ENCODE data around the gene CA10. TPM values are rescaled to one million over a fixed set of nuclear protein-coding genes. Genes with fewer than 3 reads are reported as not detected.

CA10 gene
- total and polyA plus RNA-seq, 9 of the 15 experiments (the other 6 are each of a cell fraction or from before 2014, with no cell fraction given) = not detected

GRCh38 chr17:51701501-51701900 is 457.0 kb downstream of the CA10 start:
- FAIRE-seq (no peak), ATAC-seq (no peak), DNase-seq (ENCODE audit: extremely low read depth in 1 of 4, low spot score in 3 of 4) (no peak)
- no peaks in the 10 kb centered on the region for H3K79me2 ChIP-seq (ENCODE audit: control insufficient read depth, insufficient read depth, low read length)
- H3K9ac ChIP-seq (ENCODE audit: insufficient read depth in 1 of 2, low read depth in 2 of 2, low read length in 2 of 2) = no peak overlapping the region
- H4K20me1 ChIP-seq (replicated peaks; ENCODE audit: control insufficient read depth, insufficient read depth, low read length) = no peaks in the 10 kb centered on the region
- no peaks in the 10 kb centered on the region for H3K4me1 ChIP-seq (replicated peaks in 1 of 2; ENCODE audit: control insufficient read depth in 2 of 2, insufficient read depth in 2 of 2, low read length in 2 of 2)
- H3K4me2 ChIP-seq (ENCODE audit: insufficient read depth, low read length) = no peak overlapping the region
- H3K9me1 ChIP-seq (ENCODE audit: control insufficient read depth, insufficient read depth, low read length) = no peaks in the 10 kb centered on the region
- WGBS (ENCODE audit: insufficient coverage, low coverage, missing lambda C conversion rate) = 0% methylated on average over 2 of the region's 2 CpGs
- H3K27ac ChIP-seq (ENCODE audit: extremely low read depth, low read depth, low read length) = no peak overlapping the region
- intact Hi-C loops (cut with micrococcal nuclease) (no loop called here), in situ Hi-C loops (cut with MboI) (no loop called here)
- no peak for TF ChIP-seq ZNF146 (CRISPR knock-in tag; IDR thresholded peaks at IDR 0.05; ENCODE audit: unreplicated experiment)
- TF ChIP-seq ETV1 (tag; conservative IDR thresholded peaks at IDR 0.05; ENCODE audit: low read depth) = no peak
- TF ChIP-seq MTA3 (IDR thresholded peaks at IDR 0.05; ENCODE audit: borderline replicate concordance) = no peak
- TF ChIP-seq ZBTB2 (IDR thresholded peaks at IDR 0.05) = no peak
- no peak for TF ChIP-seq FUS (optimal IDR thresholded peaks at IDR 0.05; ENCODE audit: low read depth, low read length)
- no peak for TF ChIP-seq LEF1 (IDR thresholded peaks at IDR 0.05)
- TF ChIP-seq ZNF644 (tag; IDR thresholded peaks at IDR 0.05; ENCODE audit: low read depth) = no peak
- TF ChIP-seq ZNF449 (CRISPR knock-in tag; IDR thresholded peaks at IDR 0.05) = no peak
- TF ChIP-seq TBP (optimal IDR thresholded peaks at IDR 0.05; ENCODE audit: low read depth, low read length) = no peak
- no peaks in the 10 kb centered on the region for H3K27me3 ChIP-seq (ENCODE audit: control insufficient read depth in 2 of 2, insufficient read depth in 2 of 2, low read length in 2 of 2)
- H3K36me3 ChIP-seq (ENCODE audit: control insufficient read depth, insufficient read depth, low read length) = no peaks in the 10 kb centered on the region
- no peaks in the 10 kb centered on the region for H3K9me3 ChIP-seq (replicated peaks; ENCODE audit: control insufficient read depth, insufficient read depth, low read depth, low read length)
- no peak overlapping the region for H3K4me3 ChIP-seq
- ChIA-PET CTCF (ENCODE audit: low intra/inter-chr PET ratio) (no interaction called here), POLR2A (no interaction called here)
- no peak overlapping the region for H2AFZ ChIP-seq (ENCODE audit: low read depth, low read length)
- no TSS peak for BruUV-seq (replicated peaks)

Data from K562 (cell line).